Stimulated activated CD4-positive, alpha-beta T cell treated with anti-CD3 and anti-CD28 coated beads, Interleukin-15, amount 100 ng/mL, for 48 hours (primary cell): ENCODE data around the gene AICDA.

ENCODE experiments used
- DNase-seq, 2 donors: peaks; one replicate each; pipeline ENCODE4 v3.0.0-alpha.2; 2020; ENCODE audit warnings: low read depth in 2 of 2

The AICDA gene

DNA sequence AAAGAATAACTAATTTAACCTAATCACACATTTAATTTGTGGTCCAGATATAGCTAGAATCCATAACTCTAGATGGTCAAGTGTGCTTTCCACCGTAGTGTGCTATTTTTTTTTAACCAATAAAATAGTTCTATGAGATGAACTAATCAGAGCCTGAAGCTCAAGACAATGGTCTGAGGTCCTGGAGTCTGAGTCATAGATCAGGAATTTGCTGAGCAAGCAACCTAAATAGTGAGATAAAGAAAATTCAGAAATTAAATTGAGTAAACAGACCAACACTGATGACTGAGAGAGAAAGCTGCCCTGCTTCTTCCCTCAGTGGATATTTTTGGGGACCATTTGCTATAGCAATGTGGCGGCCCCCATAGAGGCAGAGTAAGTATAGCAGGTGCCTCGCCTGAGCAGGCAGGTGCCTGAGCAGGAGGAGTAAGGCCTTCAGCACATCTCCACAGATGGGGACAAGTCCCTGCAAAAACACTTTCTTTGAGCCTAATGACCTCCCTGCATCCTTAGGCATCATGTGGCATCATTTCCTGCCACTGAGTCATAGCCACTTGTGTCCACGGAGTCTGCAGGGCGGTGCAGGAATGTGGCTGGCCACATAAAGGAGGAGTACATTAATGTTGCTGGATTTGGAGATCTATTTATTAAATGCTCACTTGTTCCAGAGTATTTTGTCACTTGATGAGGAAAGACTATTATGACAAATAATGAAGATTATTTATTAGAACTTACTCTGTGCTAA lies 58.0 kb downstream of the AICDA start:
- no peak for DNase-seq

DNA sequence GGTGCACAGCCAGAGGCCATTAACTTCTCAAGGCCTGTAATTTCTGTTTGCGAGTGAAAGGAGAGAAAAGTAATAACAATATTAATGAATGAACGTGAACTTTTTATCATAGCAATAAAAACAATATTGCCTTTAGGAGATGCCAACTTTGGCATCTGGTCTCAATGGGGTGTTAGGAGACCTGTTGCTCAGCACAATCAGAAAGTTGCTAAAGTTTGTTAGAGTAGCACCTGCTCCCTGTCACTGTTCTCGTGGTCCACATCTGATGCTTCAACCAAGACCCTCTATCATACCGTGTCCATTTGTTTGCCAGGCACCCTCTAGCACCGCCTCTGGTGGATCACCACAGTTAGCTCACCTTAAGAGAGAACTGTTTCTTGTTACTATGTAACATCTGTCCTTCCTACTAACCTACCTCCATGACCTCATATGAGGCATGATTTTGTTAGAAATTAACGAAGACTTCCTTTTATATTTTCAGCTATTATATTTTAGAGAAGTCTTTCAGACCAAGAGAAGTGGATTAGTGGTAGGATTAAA lies 59.5 kb downstream of the AICDA start:
- DNase-seq, result no peak
